SK-N-SH treated with all-trans-retinoic acid at 6 μM for 48 hours (cell line): ENCODE results near the gene SORCS2.

Source experiments
- ARNTL ChIP-seq: fragments of 450-650 bp; formaldehyde crosslinking; IDR thresholded peaks from 2 replicates; pipeline ENCODE4 v1.5.0; 2020; ENCODE audit warnings: low read depth, mild to moderate bottlenecking, moderate library complexity, borderline replicate concordance
- BACH2 ChIP-seq: fragments of 250-450 bp; sonication (Bioruptor Pico); IDR thresholded peaks from 2 replicates; pipeline ENCODE4 v1.9.0; 2021; ENCODE audit warnings: mild to moderate bottlenecking, borderline replicate concordance
- GLIS3 ChIP-seq: fragments of 250-450 bp; sonication (Bioruptor Pico); IDR thresholded peaks from 2 replicates; pipeline ENCODE4 v1.5.0; 2020; ENCODE audit warnings: mild to moderate bottlenecking, moderate library complexity
- TCF4 ChIP-seq: fragments of 250-450 bp; sonication (Bioruptor Pico); IDR thresholded peaks from 2 replicates; pipeline ENCODE4 v1.8.0; 2021; ENCODE audit warnings: mild to moderate bottlenecking, moderate library complexity, borderline replicate concordance
- TOX ChIP-seq: fragments of 250-450 bp; sonication (Bioruptor Pico); IDR thresholded peaks from 2 replicates; pipeline ENCODE4 v1.8.0; 2021; ENCODE audit warnings: mild to moderate bottlenecking, moderate library complexity, borderline replicate concordance
- ZFP3 ChIP-seq: fragments of 250-450 bp; sonication (Bioruptor Pico); IDR thresholded peaks from 2 replicates; pipeline ENCODE4 v1.5.0; 2020; ENCODE audit warnings: mild to moderate bottlenecking, moderate library complexity
- ZFP30 ChIP-seq: fragments of 450-650 bp; formaldehyde crosslinking; IDR thresholded peaks from 2 replicates; pipeline ENCODE4 v1.5.0; 2022; ENCODE audit warnings: mild to moderate bottlenecking, moderate library complexity
- ZNF565 ChIP-seq: fragments of 450-650 bp; formaldehyde crosslinking; conservative IDR thresholded peaks from 2 replicates; pipeline ENCODE4 v1.5.0; 2020; ENCODE audit warnings: low read depth, mild to moderate bottlenecking, moderate library complexity
- ZNF70 ChIP-seq: fragments of 450-650 bp; formaldehyde crosslinking; IDR thresholded peaks from 2 replicates; pipeline ENCODE4 v1.5.0; 2020; ENCODE audit warnings: mild to moderate bottlenecking, moderate library complexity
- TF ChIP-seq, protein P1 (sequence below): fragments of 250-450 bp; sonication (Bioruptor Pico); IDR thresholded peaks from 2 replicates; pipeline ENCODE4 v1.8.0; 2020; ENCODE audit warnings: mild to moderate bottlenecking, moderate library complexity, borderline replicate concordance
- TF ChIP-seq, protein P2 (sequence below): fragments of 250-450 bp; sonication (Bioruptor Pico); IDR thresholded peaks from 2 replicates; pipeline ENCODE4 v1.5.0; 2020; ENCODE audit warnings: mild to moderate bottlenecking, moderate library complexity
- TF ChIP-seq, protein P3 (sequence below): fragments of 250-450 bp; sonication (Bioruptor Pico); IDR thresholded peaks from 2 replicates; pipeline ENCODE4 v1.5.1; 2020; ENCODE audit warnings: low read depth, mild to moderate bottlenecking, moderate library complexity

DNA sequence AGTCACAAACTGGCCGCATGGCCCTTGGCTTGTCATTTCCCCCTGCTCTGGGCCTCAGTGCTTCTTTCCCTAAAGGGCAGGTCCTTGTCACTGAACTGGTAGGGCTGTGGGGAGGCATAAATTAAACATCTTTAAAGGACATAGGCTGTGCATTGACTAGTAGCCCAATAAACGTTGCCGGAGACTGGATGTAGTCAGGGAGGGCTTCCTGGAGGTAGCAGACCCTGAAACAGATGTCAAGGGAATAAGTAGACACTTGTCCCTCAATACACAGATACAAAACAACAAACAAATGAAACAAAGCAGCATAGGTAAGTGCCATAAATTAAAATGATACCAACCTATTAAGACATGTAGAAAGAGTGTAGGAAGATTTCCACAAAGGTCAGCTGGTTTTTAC lies 314.2 kb downstream of the SORCS2 start:
- TF ChIP-seq ARNTL (no peak), TOX (no peak), BACH2 (CRISPR knock-in tag) (no peak), ZFP3 (CRISPR knock-in tag) (no peak), TCF4 (no peak), ZNF70 (CRISPR knock-in tag) (no peak), GLIS3 (CRISPR knock-in tag) (no peak), ZFP30 (CRISPR knock-in tag) (no peak), ZNF565 (CRISPR knock-in tag) (no peak)
- TF ChIP-seq, protein P1, sequence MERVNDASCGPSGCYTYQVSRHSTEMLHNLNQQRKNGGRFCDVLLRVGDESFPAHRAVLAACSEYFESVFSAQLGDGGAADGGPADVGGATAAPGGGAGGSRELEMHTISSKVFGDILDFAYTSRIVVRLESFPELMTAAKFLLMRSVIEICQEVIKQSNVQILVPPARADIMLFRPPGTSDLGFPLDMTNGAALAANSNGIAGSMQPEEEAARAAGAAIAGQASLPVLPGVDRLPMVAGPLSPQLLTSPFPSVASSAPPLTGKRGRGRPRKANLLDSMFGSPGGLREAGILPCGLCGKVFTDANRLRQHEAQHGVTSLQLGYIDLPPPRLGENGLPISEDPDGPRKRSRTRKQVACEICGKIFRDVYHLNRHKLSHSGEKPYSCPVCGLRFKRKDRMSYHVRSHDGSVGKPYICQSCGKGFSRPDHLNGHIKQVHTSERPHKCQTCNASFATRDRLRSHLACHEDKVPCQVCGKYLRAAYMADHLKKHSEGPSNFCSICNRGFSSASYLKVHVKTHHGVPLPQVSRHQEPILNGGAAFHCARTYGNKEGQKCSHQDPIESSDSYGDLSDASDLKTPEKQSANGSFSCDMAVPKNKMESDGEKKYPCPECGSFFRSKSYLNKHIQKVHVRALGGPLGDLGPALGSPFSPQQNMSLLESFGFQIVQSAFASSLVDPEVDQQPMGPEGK (CRISPR knock-in tag), result no peak
- TF ChIP-seq, protein P2, sequence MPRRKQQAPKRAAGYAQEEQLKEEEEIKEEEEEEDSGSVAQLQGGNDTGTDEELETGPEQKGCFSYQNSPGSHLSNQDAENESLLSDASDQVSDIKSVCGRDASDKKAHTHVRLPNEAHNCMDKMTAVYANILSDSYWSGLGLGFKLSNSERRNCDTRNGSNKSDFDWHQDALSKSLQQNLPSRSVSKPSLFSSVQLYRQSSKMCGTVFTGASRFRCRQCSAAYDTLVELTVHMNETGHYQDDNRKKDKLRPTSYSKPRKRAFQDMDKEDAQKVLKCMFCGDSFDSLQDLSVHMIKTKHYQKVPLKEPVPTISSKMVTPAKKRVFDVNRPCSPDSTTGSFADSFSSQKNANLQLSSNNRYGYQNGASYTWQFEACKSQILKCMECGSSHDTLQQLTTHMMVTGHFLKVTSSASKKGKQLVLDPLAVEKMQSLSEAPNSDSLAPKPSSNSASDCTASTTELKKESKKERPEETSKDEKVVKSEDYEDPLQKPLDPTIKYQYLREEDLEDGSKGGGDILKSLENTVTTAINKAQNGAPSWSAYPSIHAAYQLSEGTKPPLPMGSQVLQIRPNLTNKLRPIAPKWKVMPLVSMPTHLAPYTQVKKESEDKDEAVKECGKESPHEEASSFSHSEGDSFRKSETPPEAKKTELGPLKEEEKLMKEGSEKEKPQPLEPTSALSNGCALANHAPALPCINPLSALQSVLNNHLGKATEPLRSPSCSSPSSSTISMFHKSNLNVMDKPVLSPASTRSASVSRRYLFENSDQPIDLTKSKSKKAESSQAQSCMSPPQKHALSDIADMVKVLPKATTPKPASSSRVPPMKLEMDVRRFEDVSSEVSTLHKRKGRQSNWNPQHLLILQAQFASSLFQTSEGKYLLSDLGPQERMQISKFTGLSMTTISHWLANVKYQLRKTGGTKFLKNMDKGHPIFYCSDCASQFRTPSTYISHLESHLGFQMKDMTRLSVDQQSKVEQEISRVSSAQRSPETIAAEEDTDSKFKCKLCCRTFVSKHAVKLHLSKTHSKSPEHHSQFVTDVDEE, result no peak
- TF ChIP-seq, protein P3, sequence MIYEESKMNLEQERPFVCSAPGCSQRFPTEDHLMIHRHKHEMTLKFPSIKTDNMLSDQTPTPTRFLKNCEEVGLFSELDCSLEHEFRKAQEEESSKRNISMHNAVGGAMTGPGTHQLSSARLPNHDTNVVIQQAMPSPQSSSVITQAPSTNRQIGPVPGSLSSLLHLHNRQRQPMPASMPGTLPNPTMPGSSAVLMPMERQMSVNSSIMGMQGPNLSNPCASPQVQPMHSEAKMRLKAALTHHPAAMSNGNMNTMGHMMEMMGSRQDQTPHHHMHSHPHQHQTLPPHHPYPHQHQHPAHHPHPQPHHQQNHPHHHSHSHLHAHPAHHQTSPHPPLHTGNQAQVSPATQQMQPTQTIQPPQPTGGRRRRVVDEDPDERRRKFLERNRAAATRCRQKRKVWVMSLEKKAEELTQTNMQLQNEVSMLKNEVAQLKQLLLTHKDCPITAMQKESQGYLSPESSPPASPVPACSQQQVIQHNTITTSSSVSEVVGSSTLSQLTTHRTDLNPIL (CRISPR knock-in tag), result no peak
